ENCODE results near the gene PEX26. TPM values are rescaled to one million over a fixed set of nuclear protein-coding genes. Genes with fewer than 3 reads are reported as not detected.

The PEX26 gene
- polyA plus RNA-seq, 1 donor from 2014 or later, result 30.2 TPM

DNA sequence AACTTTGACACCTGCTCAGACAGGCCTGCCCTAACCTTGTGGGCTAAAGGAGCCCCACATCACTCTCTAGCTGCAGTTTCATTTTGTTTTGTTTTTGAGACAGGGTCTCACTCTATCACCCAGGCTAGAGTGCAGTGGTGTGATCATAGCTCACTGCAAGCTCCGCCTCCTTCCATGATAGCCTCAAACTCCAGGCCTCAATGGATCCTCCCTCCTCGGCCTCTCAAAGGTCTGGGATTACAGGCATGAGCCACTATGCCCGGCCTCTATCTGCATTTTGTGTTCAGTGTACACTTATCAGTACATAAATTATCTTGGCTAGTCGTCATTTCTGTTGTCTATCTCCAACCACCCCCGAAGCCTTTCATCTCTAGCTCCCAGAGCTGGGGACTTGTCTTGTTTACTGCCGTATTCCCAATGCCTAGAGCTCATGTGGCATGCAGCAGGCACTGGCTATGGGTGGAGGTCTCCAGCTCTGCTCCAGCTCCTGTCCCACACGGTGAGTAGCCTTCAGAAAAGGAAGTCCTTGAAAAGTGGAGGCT lies 22.1 kb upstream of the PEX26 start:
- H3F3A ChIP-seq (ENCODE audit: insufficient read depth, low read length, poor library complexity, severe bottlenecking), result no peaks in the 10 kb centered on the region
- H3K4me2 ChIP-seq (ENCODE audit: low read length), result no peak overlapping the region
- no peaks in the 10 kb centered on the region for H3K79me2 ChIP-seq (replicated peaks; ENCODE audit: insufficient read depth, low read length)
- H4K20me1 ChIP-seq (ENCODE audit: insufficient read depth), result no peaks in the 10 kb centered on the region
- no peak overlapping the region for H2AFZ ChIP-seq (ENCODE audit: low read depth, low read length)
- H3K27ac ChIP-seq (ENCODE audit: low read length), result no peak overlapping the region
- no peaks in the 10 kb centered on the region for H3K27me3 ChIP-seq (ENCODE audit: insufficient read depth, low read depth, low read length)
- H3K4me3 ChIP-seq (ENCODE audit: low read length), result no peak overlapping the region
- H3K36me3 ChIP-seq (ENCODE audit: insufficient read depth, low read length), result no peaks in the 10 kb centered on the region
- no peaks in the 10 kb centered on the region for H3K9me2 ChIP-seq (ENCODE audit: insufficient read depth, low read length)
- no peaks in the 10 kb centered on the region for H3K9me3 ChIP-seq (ENCODE audit: low read length)
- TF ChIP-seq EP300 (conservative IDR thresholded peaks at IDR 0.05; ENCODE audit: poor library complexity, severe bottlenecking) (no peak), POLR2AphosphoS5 (IDR thresholded peaks at IDR 0.05) (no peak), RAD21 (conservative IDR thresholded peaks at IDR 0.05) (no peak), EZH2 (IDR thresholded peaks at IDR 0.05; ENCODE audit: borderline replicate concordance, insufficient read depth, low read length, poor library complexity, severe bottlenecking) (no peak), MXI1 (conservative IDR thresholded peaks at IDR 0.05; ENCODE audit: poor library complexity, severe bottlenecking) (no peak), TAF1 (IDR thresholded peaks at IDR 0.05; ENCODE audit: low read depth) (no peak), SMC3 (conservative IDR thresholded peaks at IDR 0.05; ENCODE audit: poor library complexity) (no peak)
- TF ChIP-seq, protein P1, sequence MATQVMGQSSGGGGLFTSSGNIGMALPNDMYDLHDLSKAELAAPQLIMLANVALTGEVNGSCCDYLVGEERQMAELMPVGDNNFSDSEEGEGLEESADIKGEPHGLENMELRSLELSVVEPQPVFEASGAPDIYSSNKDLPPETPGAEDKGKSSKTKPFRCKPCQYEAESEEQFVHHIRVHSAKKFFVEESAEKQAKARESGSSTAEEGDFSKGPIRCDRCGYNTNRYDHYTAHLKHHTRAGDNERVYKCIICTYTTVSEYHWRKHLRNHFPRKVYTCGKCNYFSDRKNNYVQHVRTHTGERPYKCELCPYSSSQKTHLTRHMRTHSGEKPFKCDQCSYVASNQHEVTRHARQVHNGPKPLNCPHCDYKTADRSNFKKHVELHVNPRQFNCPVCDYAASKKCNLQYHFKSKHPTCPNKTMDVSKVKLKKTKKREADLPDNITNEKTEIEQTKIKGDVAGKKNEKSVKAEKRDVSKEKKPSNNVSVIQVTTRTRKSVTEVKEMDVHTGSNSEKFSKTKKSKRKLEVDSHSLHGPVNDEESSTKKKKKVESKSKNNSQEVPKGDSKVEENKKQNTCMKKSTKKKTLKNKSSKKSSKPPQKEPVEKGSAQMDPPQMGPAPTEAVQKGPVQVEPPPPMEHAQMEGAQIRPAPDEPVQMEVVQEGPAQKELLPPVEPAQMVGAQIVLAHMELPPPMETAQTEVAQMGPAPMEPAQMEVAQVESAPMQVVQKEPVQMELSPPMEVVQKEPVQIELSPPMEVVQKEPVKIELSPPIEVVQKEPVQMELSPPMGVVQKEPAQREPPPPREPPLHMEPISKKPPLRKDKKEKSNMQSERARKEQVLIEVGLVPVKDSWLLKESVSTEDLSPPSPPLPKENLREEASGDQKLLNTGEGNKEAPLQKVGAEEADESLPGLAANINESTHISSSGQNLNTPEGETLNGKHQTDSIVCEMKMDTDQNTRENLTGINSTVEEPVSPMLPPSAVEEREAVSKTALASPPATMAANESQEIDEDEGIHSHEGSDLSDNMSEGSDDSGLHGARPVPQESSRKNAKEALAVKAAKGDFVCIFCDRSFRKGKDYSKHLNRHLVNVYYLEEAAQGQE (IDR thresholded peaks at IDR 0.05; ENCODE audit: borderline replicate concordance), result no peak
- TF ChIP-seq, protein P2, sequence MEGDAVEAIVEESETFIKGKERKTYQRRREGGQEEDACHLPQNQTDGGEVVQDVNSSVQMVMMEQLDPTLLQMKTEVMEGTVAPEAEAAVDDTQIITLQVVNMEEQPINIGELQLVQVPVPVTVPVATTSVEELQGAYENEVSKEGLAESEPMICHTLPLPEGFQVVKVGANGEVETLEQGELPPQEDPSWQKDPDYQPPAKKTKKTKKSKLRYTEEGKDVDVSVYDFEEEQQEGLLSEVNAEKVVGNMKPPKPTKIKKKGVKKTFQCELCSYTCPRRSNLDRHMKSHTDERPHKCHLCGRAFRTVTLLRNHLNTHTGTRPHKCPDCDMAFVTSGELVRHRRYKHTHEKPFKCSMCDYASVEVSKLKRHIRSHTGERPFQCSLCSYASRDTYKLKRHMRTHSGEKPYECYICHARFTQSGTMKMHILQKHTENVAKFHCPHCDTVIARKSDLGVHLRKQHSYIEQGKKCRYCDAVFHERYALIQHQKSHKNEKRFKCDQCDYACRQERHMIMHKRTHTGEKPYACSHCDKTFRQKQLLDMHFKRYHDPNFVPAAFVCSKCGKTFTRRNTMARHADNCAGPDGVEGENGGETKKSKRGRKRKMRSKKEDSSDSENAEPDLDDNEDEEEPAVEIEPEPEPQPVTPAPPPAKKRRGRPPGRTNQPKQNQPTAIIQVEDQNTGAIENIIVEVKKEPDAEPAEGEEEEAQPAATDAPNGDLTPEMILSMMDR (IDR thresholded peaks at IDR 0.05; ENCODE audit: poor library complexity, severe bottlenecking), result no peak
- no peak overlapping the region for H3K9ac ChIP-seq (ENCODE audit: low read length)

DNA sequence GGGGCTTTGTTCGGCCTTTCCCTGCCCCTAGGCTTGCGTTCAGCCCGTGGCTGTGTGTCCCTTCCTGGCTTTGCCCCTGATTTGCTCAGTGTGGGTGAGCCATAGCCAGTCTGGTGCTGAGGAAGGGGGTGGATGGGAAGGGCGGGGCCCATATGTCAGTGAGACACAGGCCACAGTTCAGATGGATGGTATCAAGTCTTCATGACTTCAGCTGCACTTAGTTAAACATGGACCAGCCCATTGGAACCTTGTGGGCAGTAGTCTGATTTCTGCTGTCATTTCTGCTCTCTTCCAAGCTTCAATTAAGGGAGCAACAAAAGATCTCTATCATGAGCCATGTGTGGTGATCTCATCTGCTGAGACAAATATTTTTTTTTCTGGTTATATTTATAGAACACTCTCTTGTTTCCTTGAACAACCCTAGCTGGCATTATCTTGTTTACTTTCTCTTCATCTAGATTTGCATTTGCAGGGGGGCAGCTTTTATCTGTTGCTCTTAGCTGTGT lies 21.6 kb upstream of the PEX26 start:
- H3K9me2 ChIP-seq (ENCODE audit: insufficient read depth, low read length), result no peaks in the 10 kb centered on the region
- no peak overlapping the region for H3K4me3 ChIP-seq (ENCODE audit: low read length)
- H2AFZ ChIP-seq (ENCODE audit: low read depth, low read length), result no peak overlapping the region
- H3K9me3 ChIP-seq (ENCODE audit: low read length), result no peaks in the 10 kb centered on the region
- H3K79me2 ChIP-seq (replicated peaks; ENCODE audit: insufficient read depth, low read length), result no peaks in the 10 kb centered on the region
- H4K20me1 ChIP-seq (ENCODE audit: insufficient read depth), result no peaks in the 10 kb centered on the region
- no peak overlapping the region for H3K9ac ChIP-seq (ENCODE audit: low read length)
- no peak overlapping the region for H3K27ac ChIP-seq (ENCODE audit: low read length)
- no peaks in the 10 kb centered on the region for H3K36me3 ChIP-seq (ENCODE audit: insufficient read depth, low read length)
- TF ChIP-seq SMC3 (conservative IDR thresholded peaks at IDR 0.05; ENCODE audit: poor library complexity), result no peak
- no peak for TF ChIP-seq RAD21 (conservative IDR thresholded peaks at IDR 0.05)
- no peak for TF ChIP-seq POLR2AphosphoS5 (IDR thresholded peaks at IDR 0.05)
- TF ChIP-seq, protein P1 (IDR thresholded peaks at IDR 0.05; ENCODE audit: borderline replicate concordance), result no peak
- no peak for TF ChIP-seq TAF1 (IDR thresholded peaks at IDR 0.05; ENCODE audit: low read depth)
- TF ChIP-seq, protein P2 (IDR thresholded peaks at IDR 0.05; ENCODE audit: poor library complexity, severe bottlenecking), result no peak
- TF ChIP-seq EP300 (conservative IDR thresholded peaks at IDR 0.05; ENCODE audit: poor library complexity, severe bottlenecking), result no peak
- TF ChIP-seq EZH2 (IDR thresholded peaks at IDR 0.05; ENCODE audit: borderline replicate concordance, insufficient read depth, low read length, poor library complexity, severe bottlenecking), result no peak
- TF ChIP-seq MXI1 (conservative IDR thresholded peaks at IDR 0.05; ENCODE audit: poor library complexity, severe bottlenecking), result no peak
- no peaks in the 10 kb centered on the region for H3F3A ChIP-seq (ENCODE audit: insufficient read depth, low read length, poor library complexity, severe bottlenecking)
- no peaks in the 10 kb centered on the region for H3K27me3 ChIP-seq (ENCODE audit: insufficient read depth, low read depth, low read length)
- H3K4me2 ChIP-seq (ENCODE audit: low read length), result no peak overlapping the region

All from neural cell (in vitro differentiated cells).